Left ventricle myocardium inferior (tissue), 1 donor: ENCODE data around the gene CDC23. TPM values are rescaled to one million over a fixed set of nuclear protein-coding genes. Genes with fewer than 3 reads are reported as not detected.

ENCODE experiments used
- DNase-seq: peaks from one replicate; pipeline ENCODE4 v3.0.0-alpha.2; 2020
- H3K27ac ChIP-seq: fragments of 200-600 bp; replicated peaks from 2 replicates; pipeline ENCODE4 v1.8.0; 2021
- H3K27me3 ChIP-seq: fragments of 200-600 bp; 2 replicates; pipeline ENCODE4 v1.8.0; 2021; ENCODE audit warnings: low read depth
- H3K36me3 ChIP-seq: fragments of 200-600 bp; 2 replicates; pipeline ENCODE4 v1.8.0; 2021
- H3K4me1 ChIP-seq: fragments of 200-600 bp; 2 replicates; pipeline ENCODE4 v1.8.0; 2021
- H3K4me3 ChIP-seq: fragments of 200-600 bp; 2 replicates; pipeline ENCODE4 v1.8.0; 2021; ENCODE audit warnings: mild to moderate bottlenecking, moderate library complexity
- H3K9me3 ChIP-seq: fragments of 200-600 bp; replicated peaks from 2 replicates; pipeline ENCODE4 v1.8.0; 2021
- CTCF ChIP-seq: fragments of 200-600 bp; IDR thresholded peaks from 2 replicates; pipeline ENCODE4 v1.8.0; 2021; ENCODE audit warnings: antibody characterized with exemption, mild to moderate bottlenecking, borderline replicate concordance
- intact Hi-C: fragments of 100-400 bp; cut with micrococcal nuclease; formaldehyde crosslinking; loops from one replicate; pipeline ENCODE4 v1.11.0; 2022
- total RNA-seq: library from RNA; stranded (reverse); fragmentation: NEBNext Ultra II Directional; extraction: Animal tissue kit (Norgen Biotek cat#: 25700); gene quantifications from one replicate; pipeline ENCODE4 v1.2.1, GENCODE V29; 2021
- donor health status: DM: no; HTN: yes; CAD: no; lungs with severe emphysema.

CDC23 gene
- total RNA-seq, 1 donor from 2014 or later, result 20.2 TPM

GRCh38 chr5:138177941-138178515, 35.1 kb downstream of the CDC23 start:
- TF ChIP-seq CTCF, result no peak
- Histone ChIP-seq H3K9me3 (no peaks in the 10 kb centered on the region), H3K27ac (peak overlapping the region; percentile 97), H3K4me3 (peak overlapping the region; percentile 85), H3K27me3 (no peaks in the 10 kb centered on the region), H3K4me1 (peaks cover 46% of the 10 kb centered on the region), H3K36me3 (peaks cover 43% of the 10 kb centered on the region)
- intact Hi-C loops, result no loop called here
- peak; percentile 24 for DNase-seq

- Histone ChIP-seq H3K27ac (no peak overlapping the region), H3K27me3 (no peaks in the 10 kb centered on the region), H3K9me3 (no peaks in the 10 kb centered on the region), H3K4me1 (peaks cover 4% of the 10 kb centered on the region), H3K36me3 (peaks cover 99% of the 10 kb centered on the region), H3K4me3 (no peak overlapping the region)
- intact Hi-C loops, result no loop called here
- no peak for DNase-seq
- no peak for TF ChIP-seq CTCF
These were observed 42.8 kb downstream of the CDC23 start for GRCh38 chr5:138170299-138170698.

GRCh38 chr5:138169124-138169523, 44.0 kb downstream of the CDC23 start:
- no peak for TF ChIP-seq CTCF
- Histone ChIP-seq H3K27ac (no peak overlapping the region), H3K27me3 (no peaks in the 10 kb centered on the region), H3K9me3 (no peaks in the 10 kb centered on the region), H3K4me3 (no peak overlapping the region), H3K4me1 (no peaks in the 10 kb centered on the region), H3K36me3 (peaks cover 99% of the 10 kb centered on the region)
- DNase-seq, result no peak
- intact Hi-C loops, result no loop called here

GRCh38 chr5:138163721-138164120, 49.4 kb downstream of the CDC23 start:
- no peaks in the 10 kb centered on the region for H3K27me3 ChIP-seq
- intact Hi-C loops, result no loop called here
- no peak overlapping the region for H3K4me3 ChIP-seq
- no peak for DNase-seq
- H3K9me3 ChIP-seq, result no peaks in the 10 kb centered on the region
- no peaks in the 10 kb centered on the region for H3K4me1 ChIP-seq
- no peak for TF ChIP-seq CTCF
- no peak overlapping the region for H3K27ac ChIP-seq
- H3K36me3 ChIP-seq, result peaks cover 100% of the 10 kb centered on the region

- Histone ChIP-seq H3K27ac (no peak overlapping the region), H3K36me3 (peaks cover 99% of the 10 kb centered on the region), H3K9me3 (no peaks in the 10 kb centered on the region), H3K4me3 (no peak overlapping the region), H3K4me1 (no peaks in the 10 kb centered on the region), H3K27me3 (no peaks in the 10 kb centered on the region)
- no peak for DNase-seq
- intact Hi-C loops, result no loop called here
- no peak for TF ChIP-seq CTCF
These were observed 52.4 kb downstream of the CDC23 start for GRCh38 chr5:138160706-138161105.
